Kidney glomerular epithelial cell (primary cell): ENCODE measurements around the gene RAP1GAP2.
"Not testable (repeated sequence)": the region's sequence is repeated elsewhere in the genome, so short reads cannot be mapped to it uniquely, and the experiment has no call there.

Source experiments
- DNase-seq: peaks from one replicate; lab custom pipeline; 2025; lab: John Stamatoyannopoulos, UW

The RAP1GAP2 gene

GRCh38 chr17:2971851-2972250 lies 175.6 kb downstream of the RAP1GAP2 start:
- DNase-seq: no peak

- DNase-seq: no peak
These were observed 176.5 kb downstream of the RAP1GAP2 start for GRCh38 chr17:2972749-2973148.

- DNase-seq: no peak
These were observed 178.1 kb downstream of the RAP1GAP2 start for GRCh38 chr17:2974347-2974746.

GRCh38 chr17:2975469-2975958 lies 179.3 kb downstream of the RAP1GAP2 start:
- DNase-seq: no peak

GRCh38 chr17:2977157-2977556 lies 180.9 kb downstream of the RAP1GAP2 start:
- DNase-seq: no peak

- no peak for DNase-seq
These were observed 181.9 kb downstream of the RAP1GAP2 start for GRCh38 chr17:2978116-2978515.

GRCh38 chr17:2978991-2979390 lies 182.8 kb downstream of the RAP1GAP2 start:
- no peak for DNase-seq

GRCh38 chr17:2980211-2980903 lies 184.1 kb downstream of the RAP1GAP2 start:
- no peak for DNase-seq

- DNase-seq: no peak
These were observed 184.6 kb downstream of the RAP1GAP2 start for GRCh38 chr17:2980904-2981246.

- DNase-seq: no peak
These were observed 185.1 kb downstream of the RAP1GAP2 start for GRCh38 chr17:2981325-2981724.

- peak; percentile 69 for DNase-seq
These were observed 186.6 kb downstream of the RAP1GAP2 start for GRCh38 chr17:2982854-2983253.

- DNase-seq: no peak
These were observed 187.0 kb downstream of the RAP1GAP2 start for GRCh38 chr17:2983255-2983654.

- DNase-seq: no peak
These were observed 189.1 kb downstream of the RAP1GAP2 start for GRCh38 chr17:2985318-2985717.

- DNase-seq: no peak
These were observed 190.7 kb downstream of the RAP1GAP2 start for GRCh38 chr17:2986925-2987324.

GRCh38 chr17:2989396-2989795 lies 193.2 kb downstream of the RAP1GAP2 start:
- DNase-seq: not testable (repeated sequence)

GRCh38 chr17:2989855-2990254 lies 193.6 kb downstream of the RAP1GAP2 start:
- DNase-seq: no peak

GRCh38 chr17:2990396-2990795 lies 194.2 kb downstream of the RAP1GAP2 start:
- DNase-seq: no peak

- DNase-seq: not testable (repeated sequence)
These were observed 195.3 kb downstream of the RAP1GAP2 start for GRCh38 chr17:2991396-2992180.

- DNase-seq: no peak
These were observed 198.2 kb downstream of the RAP1GAP2 start for GRCh38 chr17:2994441-2994840.

GRCh38 chr17:2995377-2995776 lies 199.1 kb downstream of the RAP1GAP2 start:
- DNase-seq: no peak

GRCh38 chr17:2995886-2996809 lies 199.9 kb downstream of the RAP1GAP2 start:
- no peak for DNase-seq
